H9 (cell line): ENCODE results near the gene CNNM4. TPM values are rescaled to one million over a fixed set of nuclear protein-coding genes. Genes with fewer than 3 reads are reported as not detected.

ENCODE experiments used
- DNase-seq: peaks from one replicate; pipeline ENCODE4 v3.0.0-alpha.2; 2017
- H2AFZ ChIP-seq: one replicate; pipeline ENCODE4 v1.6.1; 2013; ENCODE audit warnings: mild to moderate bottlenecking, low read length, control low read depth, moderate library complexity
- H2AK5ac ChIP-seq: 2 replicates; pipeline ENCODE4 v1.6.1; 2013; ENCODE audit warnings: low read length, control low read depth, mixed read lengths; ENCODE audit not compliant: insufficient read length
- H2BK120ac ChIP-seq: one replicate; pipeline ENCODE4 v1.6.1; 2013; ENCODE audit warnings: low read depth, mild to moderate bottlenecking, low read length, control low read depth, inconsistent platforms; ENCODE audit not compliant: poor library complexity, severe bottlenecking
- H2BK12ac ChIP-seq: 2 replicates; pipeline ENCODE4 v1.6.1; 2013; ENCODE audit warnings: low read length, control low read depth, mixed read lengths, low read depth; ENCODE audit not compliant: insufficient read length
- H2BK15ac ChIP-seq: 2 replicates; pipeline ENCODE4 v1.6.1; 2013; ENCODE audit warnings: low read depth, low read length, control low read depth
- H2BK20ac ChIP-seq: one replicate; pipeline ENCODE4 v1.6.1; 2013; ENCODE audit warnings: low read depth, mild to moderate bottlenecking, low read length, control low read depth, inconsistent platforms; ENCODE audit not compliant: poor library complexity, severe bottlenecking
- H2BK5ac ChIP-seq: 2 replicates; pipeline ENCODE4 v1.6.1; 2013; ENCODE audit warnings: low read length, control low read depth, mixed read lengths; ENCODE audit not compliant: insufficient read length
- H3K14ac ChIP-seq: 2 replicates; pipeline ENCODE4 v1.6.1; 2013; ENCODE audit warnings: low read length, control low read depth; ENCODE audit not compliant: insufficient read depth
- H3K18ac ChIP-seq: 2 replicates; pipeline ENCODE4 v1.6.1; 2013; ENCODE audit warnings: low read depth, mild to moderate bottlenecking, mixed read lengths, low read length, control low read depth; ENCODE audit not compliant: insufficient read length
- H3K23ac ChIP-seq: 2 replicates; pipeline ENCODE4 v1.6.1; 2013; ENCODE audit warnings: low read length, control low read depth, mixed read lengths, low read depth; ENCODE audit not compliant: insufficient read length
- H3K23me2 ChIP-seq: 2 replicates; pipeline ENCODE4 v1.6.1; 2013; ENCODE audit warnings: low read depth, mild to moderate bottlenecking, mixed read lengths, low read length, control low read depth; ENCODE audit not compliant: insufficient read length, poor library complexity, severe bottlenecking
- H3K27ac ChIP-seq: 2 replicates; pipeline ENCODE4 v1.5.1; 2013; ENCODE audit warnings: low read length, control low read depth, mixed read lengths, low read depth; ENCODE audit not compliant: insufficient read length
- H3K27me3 ChIP-seq: 2 replicates; pipeline ENCODE4 v1.6.1; 2013; ENCODE audit warnings: low read length, control low read depth, inconsistent platforms; ENCODE audit not compliant: insufficient read depth
- H3K4ac ChIP-seq: 2 replicates; pipeline ENCODE4 v1.6.1; 2013; ENCODE audit warnings: low read depth, mild to moderate bottlenecking, control low read depth, inconsistent platforms, low read length, moderate library complexity
- H3K4me1 ChIP-seq: 2 replicates; pipeline ENCODE4 v1.6.1; 2013; ENCODE audit warnings: low read length, control low read depth, inconsistent platforms; ENCODE audit not compliant: insufficient read depth
- H3K4me2 ChIP-seq: 2 replicates; pipeline ENCODE4 v1.6.1; 2013; ENCODE audit warnings: low read length, control low read depth, mixed read lengths; ENCODE audit not compliant: insufficient read length, insufficient read depth
- H3K56ac ChIP-seq: 2 replicates; pipeline ENCODE4 v1.6.1; 2013; ENCODE audit warnings: low read depth, mild to moderate bottlenecking, mixed read lengths, low read length, control low read depth; ENCODE audit not compliant: insufficient read length
- H3K79me1 ChIP-seq: 2 replicates; pipeline ENCODE4 v1.6.1; 2013; ENCODE audit warnings: low read depth, mild to moderate bottlenecking, moderate library complexity, low read length, control low read depth, inconsistent platforms; ENCODE audit not compliant: insufficient read depth, poor library complexity, severe bottlenecking
- H3K79me2 ChIP-seq: 2 replicates; pipeline ENCODE4 v1.6.1; 2013; ENCODE audit warnings: low read length, control low read depth, inconsistent platforms; ENCODE audit not compliant: insufficient read depth
- H3K9ac ChIP-seq: 2 replicates; pipeline ENCODE4 v1.6.1; 2013; ENCODE audit warnings: low read length, control low read depth, mixed read lengths; ENCODE audit not compliant: insufficient read length; ENCODE audit errors: extremely low read depth
- H3K9me3 ChIP-seq: one replicate; pipeline ENCODE4 v1.6.1; 2013; ENCODE audit warnings: low read depth, low read length, inconsistent platforms; ENCODE audit not compliant: control insufficient read depth
- H3T11ph ChIP-seq: one replicate; pipeline ENCODE4 v1.6.1; 2013; ENCODE audit warnings: mild to moderate bottlenecking, low read length, control low read depth, inconsistent platforms
- H4K20me1 ChIP-seq: one replicate; pipeline ENCODE4 v1.6.1; 2013; ENCODE audit not compliant: control insufficient read depth, insufficient read length, insufficient read depth
- H4K5ac ChIP-seq: 2 replicates; pipeline ENCODE4 v1.6.1; 2013; ENCODE audit warnings: low read depth, mild to moderate bottlenecking, mixed read lengths, low read length, control low read depth; ENCODE audit not compliant: insufficient read length
- H4K8ac ChIP-seq: replicated peaks from 2 replicates; pipeline ENCODE4 v1.6.1; 2013; ENCODE audit warnings: low read length, control low read depth, mixed read lengths, low read depth; ENCODE audit not compliant: insufficient read length
- H4K91ac ChIP-seq: 2 replicates; pipeline ENCODE4 v1.6.1; 2013; ENCODE audit warnings: low read depth, mild to moderate bottlenecking, moderate library complexity, mixed read lengths, low read length, control low read depth; ENCODE audit not compliant: insufficient read length
- H3K27ac Mint-ChIP-seq, 3 experiments: 2 replicates in 2 of 3; 3 replicates in 1 of 3; pipeline ENCODE4 v1.8.0; 2020 to 2021; ENCODE audit warnings: mixed read lengths in 3 of 3, mild to moderate bottlenecking in 1 of 3, moderate library complexity in 1 of 3
- H3K27me3 Mint-ChIP-seq: 2 replicates; pipeline ENCODE4 v1.8.0; 2021; ENCODE audit warnings: low read depth, mild to moderate bottlenecking, moderate library complexity, mixed read lengths
- H3K36me3 Mint-ChIP-seq, 3 experiments: 2 replicates in 2 of 3; 3 replicates in 1 of 3; pipeline ENCODE4 v1.8.0; 2020 to 2021; ENCODE audit warnings: low read depth in 3 of 3, mixed read lengths in 3 of 3; ENCODE audit not compliant: insufficient read depth in 1 of 3
- H3K4me1 Mint-ChIP-seq, 2 experiments: 2 replicates each; pipeline ENCODE4 v1.8.0; 2020; ENCODE audit warnings: mixed read lengths in 2 of 2
- H3K4me3 Mint-ChIP-seq, 2 experiments: 2 replicates in 1 of 2; 3 replicates in 1 of 2; pipeline ENCODE4 v1.8.0; 2020 to 2021; ENCODE audit warnings: mild to moderate bottlenecking in 2 of 2, mixed read lengths in 2 of 2, moderate library complexity in 1 of 2
- H3K9me3 Mint-ChIP-seq, 2 experiments: 2 replicates in 1 of 2; 3 replicates in 1 of 2; pipeline ENCODE4 v1.8.0; 2020; ENCODE audit warnings: mild to moderate bottlenecking in 2 of 2, mixed read lengths in 2 of 2, moderate library complexity in 1 of 2
- CTCF ChIP-seq: fragments of 200-600 bp; sonication (generic); conservative IDR thresholded peaks from 3 replicates; pipeline ENCODE4 v1.8.0; 2021; ENCODE audit warnings: antibody characterized with exemption, mild to moderate bottlenecking
- WGBS: extraction: QIAGEN DNeasy Blood & Tissue Kit; methylation state at CpG from one replicate; pipeline ENCODE4 v1.1.7; 2013; ENCODE audit warnings: missing lambda C conversion rate, low lambda C conversion rate, mixed read lengths; ENCODE audit not compliant: insufficient read length; ENCODE audit errors: extremely low coverage; 5-methylcytosine and 5-hydroxymethylcytosine counted together
- total RNA-seq: library from RNA; stranded (reverse); gene quantifications from 2 replicates; pipeline ENCODE4 v1.2.1, GENCODE V29; 2021

Gene CNNM4
- total RNA-seq, 1 experiment from 2014 or later = 8.5 TPM

DNA sequence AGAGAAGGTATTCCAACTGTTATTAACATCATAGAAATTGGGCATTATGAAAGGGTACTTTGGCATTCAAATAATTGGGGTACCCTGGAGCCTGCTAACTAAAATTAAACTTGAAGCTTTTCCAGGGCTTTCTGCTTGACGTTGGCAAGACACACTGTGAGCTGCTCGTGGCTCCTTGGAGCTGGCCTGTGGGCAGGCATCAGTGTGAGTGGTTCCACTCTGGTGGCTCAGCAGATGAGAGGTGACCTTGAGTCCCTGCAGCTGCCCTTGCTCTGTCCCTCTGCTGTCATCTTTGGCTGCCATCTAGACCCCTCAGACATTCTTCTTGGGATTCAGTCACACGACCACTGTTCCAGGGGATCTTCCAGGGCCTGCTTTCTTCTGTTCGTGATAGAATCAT lies 62.1 kb downstream of the CNNM4 start:
- Histone ChIP-seq H4K20me1 (peaks cover 2% of the 10 kb centered on the region), H3K14ac (no peak overlapping the region), H3K4me1 (peaks cover under 1% of the 10 kb centered on the region; the same call in 1 of the 2 replicates), H2BK5ac (no peak overlapping the region), H3K23me2 (no peaks in the 10 kb centered on the region), H3K23ac (no peak overlapping the region), H3K4ac (no peak overlapping the region), H4K5ac (no peak overlapping the region), H3K9me3 (no peaks in the 10 kb centered on the region), H3K4me2 (no peak overlapping the region), H3K27ac (no peak overlapping the region), H2BK15ac (no peak overlapping the region), H3T11ph (no peak overlapping the region), H3K27me3 (no peaks in the 10 kb centered on the region), H3K9ac (no peak overlapping the region), H3K79me1 (peaks cover 6% of the 10 kb centered on the region), H3K56ac (no peak overlapping the region), H2AFZ (no peak overlapping the region), H3K79me2 (peaks cover 5% of the 10 kb centered on the region; the same call in 1 of the 2 replicates), H2BK20ac (no peak overlapping the region), H2BK12ac (no peak overlapping the region), H4K8ac (no peak overlapping the region), H3K18ac (no peak overlapping the region), H4K91ac (no peak overlapping the region), H2BK120ac (no peak overlapping the region), H2AK5ac (no peak overlapping the region)
- Mint-ChIP-seq H3K36me3 (peaks cover 21 to 69% (median 67%) of the 10 kb centered on the region in 3 experiments), H3K4me1 (peaks cover 33 to 36% of the 10 kb centered on the region in 2 experiments), H3K27ac (peak overlapping the region in 1 of 3 experiments; percentile 28; a peak in 2 of 7 replicates), H3K9me3 (no peaks in the 10 kb centered on the region), H3K27me3 (peaks cover 1% of the 10 kb centered on the region; the same call in 1 of the 2 replicates), H3K4me3 (no peak overlapping the region)
- no peak for TF ChIP-seq CTCF
- DNase-seq = no peak
- WGBS = no CpG with 5 or more reads among the region's 4 CpGs
